NCI-H1105 (cell line): Measurements from ENCODE around the gene SNCA.

Source experiments
- DNase-seq: peaks from one replicate; lab custom pipeline; 2025; lab: John Stamatoyannopoulos, UW

SNCA gene

GRCh38 chr4:89814362-89814761 is 22.6 kb downstream of the SNCA start:
- DNase-seq, result no peak

GRCh38 chr4:89813197-89813596 is 23.8 kb downstream of the SNCA start:
- no peak for DNase-seq

- DNase-seq, result no peak
Observed at GRCh38 chr4:89807441-89808140, 29.4 kb downstream of the SNCA start.

GRCh38 chr4:89805297-89805696 is 31.7 kb downstream of the SNCA start:
- DNase-seq, result no peak

- no peak for DNase-seq
Observed at GRCh38 chr4:89803915-89804314, 33.0 kb downstream of the SNCA start.

GRCh38 chr4:89803036-89803435 is 33.9 kb downstream of the SNCA start:
- no peak for DNase-seq

- no peak for DNase-seq
Observed at GRCh38 chr4:89800527-89801103, 36.3 kb downstream of the SNCA start.

GRCh38 chr4:89800012-89800516 is 36.9 kb downstream of the SNCA start:
- DNase-seq, result no peak

GRCh38 chr4:89799071-89799470 is 37.9 kb downstream of the SNCA start:
- no peak for DNase-seq

GRCh38 chr4:89797117-89797516 is 39.8 kb downstream of the SNCA start:
- no peak for DNase-seq

GRCh38 chr4:89788206-89789072 is 48.5 kb downstream of the SNCA start:
- DNase-seq, result no peak

GRCh38 chr4:89784686-89785231 is 52.2 kb downstream of the SNCA start:
- no peak for DNase-seq

GRCh38 chr4:89781321-89781720 is 55.6 kb downstream of the SNCA start:
- no peak for DNase-seq

- no peak for DNase-seq
Observed at GRCh38 chr4:89773805-89774204, 63.2 kb downstream of the SNCA start.

GRCh38 chr4:89769856-89770255 is 67.1 kb downstream of the SNCA start:
- DNase-seq, result no peak

GRCh38 chr4:89767924-89768323 is 69.0 kb downstream of the SNCA start:
- no peak for DNase-seq

GRCh38 chr4:89765966-89766365 is 71.0 kb downstream of the SNCA start:
- no peak for DNase-seq

GRCh38 chr4:89765528-89765927 is 71.4 kb downstream of the SNCA start:
- DNase-seq, result no peak

GRCh38 chr4:89762311-89762710 is 74.7 kb downstream of the SNCA start:
- no peak for DNase-seq

GRCh38 chr4:89759426-89759825 is 77.5 kb downstream of the SNCA start:
- no peak for DNase-seq

GRCh38 chr4:89757154-89757719 is 79.7 kb downstream of the SNCA start:
- DNase-seq, result no peak

- no peak for DNase-seq
Observed at GRCh38 chr4:89755220-89755619, 81.7 kb downstream of the SNCA start.
